ENCODE measurements around the gene NOTCH2. TPM values are rescaled to one million over a fixed set of nuclear protein-coding genes. Genes with fewer than 3 reads are reported as not detected.

Gene NOTCH2
- total RNA-seq, 1 donor from 2014 or later, result 259 TPM

- POLR2A ChIA-PET, result no interaction called here
- no peak overlapping the region for H3K4me3 Mint-ChIP-seq
- intact Hi-C loops (cut with micrococcal nuclease), result no loop called here
- H3K27ac Mint-ChIP-seq, result no peak overlapping the region
- no peaks in the 10 kb centered on the region for H3K9me3 Mint-ChIP-seq
- H3K27me3 Mint-ChIP-seq, result peaks cover 16% of the 10 kb centered on the region
- no peak for TF ChIP-seq CTCF (IDR thresholded peaks at IDR 0.05)
- H3K36me3 Mint-ChIP-seq (ENCODE audit: low read depth), result no peaks in the 10 kb centered on the region
- DNase-seq, result no peak
- ATAC-seq (ENCODE audit: low read depth), result no peak
- H3K4me1 Mint-ChIP-seq, result no peaks in the 10 kb centered on the region
- CTCF ChIA-PET, result no interaction called here
These were observed 207.2 kb downstream of the NOTCH2 start for GRCh38 chr1:119862276-119862675.

Other genes starting within 250 kb of the NOTCH2 start
- not detected in 2 replicates for gene ADAM30, start 173.1 kb downstream of the NOTCH2 start, total RNA-seq
- gene SEC22B, start 106.9 kb upstream of the NOTCH2 start, total RNA-seq, result 24.5 and 27.5 TPM in 2 replicates

All from activated B cell treated with CpG ODN at 0.5 μM for 24 hours (primary cell).